NCI-H2029 (cell line): Measurements from ENCODE around the gene CCNG2.

Source experiments
- DNase-seq: peaks from one replicate; lab custom pipeline; 2025; lab: John Stamatoyannopoulos, UW

The CCNG2 gene

GRCh38 chr4:77178560-77178959, 21.6 kb downstream of the CCNG2 start:
- no peak for DNase-seq

- no peak for DNase-seq
Measured at GRCh38 chr4:77179519-77179918, 22.5 kb downstream of the CCNG2 start.

- no peak for DNase-seq
Measured at GRCh38 chr4:77181720-77182119, 24.7 kb downstream of the CCNG2 start.

GRCh38 chr4:77183777-77184420, 26.9 kb downstream of the CCNG2 start:
- DNase-seq = no peak

- DNase-seq = no peak
Measured at GRCh38 chr4:77184974-77185373, 28.0 kb downstream of the CCNG2 start.

GRCh38 chr4:77185686-77186085, 28.7 kb downstream of the CCNG2 start:
- no peak for DNase-seq

GRCh38 chr4:77187322-77187721, 30.3 kb downstream of the CCNG2 start:
- DNase-seq = peak; percentile 31

- DNase-seq = no peak
Measured at GRCh38 chr4:77188498-77189220, 31.7 kb downstream of the CCNG2 start.

- DNase-seq = no peak
Measured at GRCh38 chr4:77189412-77189811, 32.4 kb downstream of the CCNG2 start.

- DNase-seq = no peak
Measured at GRCh38 chr4:77190053-77190452, 33.0 kb downstream of the CCNG2 start.

GRCh38 chr4:77193046-77193445, 36.0 kb downstream of the CCNG2 start:
- no peak for DNase-seq

- no peak for DNase-seq
Measured at GRCh38 chr4:77193511-77194102, 36.6 kb downstream of the CCNG2 start.

- DNase-seq = no peak
Measured at GRCh38 chr4:77194366-77194765, 37.4 kb downstream of the CCNG2 start.

GRCh38 chr4:77194989-77195388, 38.0 kb downstream of the CCNG2 start:
- DNase-seq = no peak

- no peak for DNase-seq
Measured at GRCh38 chr4:77196866-77197265, 39.9 kb downstream of the CCNG2 start.

- DNase-seq = no peak
Measured at GRCh38 chr4:77197361-77197760, 40.4 kb downstream of the CCNG2 start.

GRCh38 chr4:77197831-77198230, 40.8 kb downstream of the CCNG2 start:
- no peak for DNase-seq

- DNase-seq = no peak
Measured at GRCh38 chr4:77199276-77199675, 42.3 kb downstream of the CCNG2 start.

- DNase-seq = no peak
Measured at GRCh38 chr4:77199701-77200100, 42.7 kb downstream of the CCNG2 start.

GRCh38 chr4:77201343-77201742, 44.3 kb downstream of the CCNG2 start:
- DNase-seq = no peak

- no peak for DNase-seq
Measured at GRCh38 chr4:77201857-77202256, 44.9 kb downstream of the CCNG2 start.

GRCh38 chr4:77202491-77202890, 45.5 kb downstream of the CCNG2 start:
- DNase-seq = no peak
